Transverse colon (tissue), 4 donors: ENCODE results near the gene TOX2. TPM values are rescaled to one million over a fixed set of nuclear protein-coding genes. Genes with fewer than 3 reads are reported as not detected.
A peak's percentile ranks its signal among the peaks of the same experiment; 100 is the strongest.

Experiments used
- DNase-seq: peaks from one replicate; pipeline ENCODE4 v3.0.0-alpha.2; 2019
- H3K27ac ChIP-seq, 4 donors: fragments of 200-600 bp; sonication (generic); 2 replicates each; pipeline ENCODE4 v1.5.1; 2016 to 2018; ENCODE audit warnings: inconsistent platforms in 4 of 4
- H3K27me3 ChIP-seq: fragments of 200-600 bp; sonication (generic); 2 replicates; pipeline ENCODE4 v1.5.1; 2017; ENCODE audit warnings: inconsistent platforms
- H3K36me3 ChIP-seq, 4 donors: fragments of 200-600 bp; sonication (generic); 2 replicates each; pipeline ENCODE4 v1.5.1; 2017 to 2019; ENCODE audit warnings: inconsistent platforms in 4 of 4
- H3K4me1 ChIP-seq, 4 donors: fragments of 200-600 bp; sonication (generic); 2 replicates each; pipeline ENCODE4 v1.5.1; 2017 to 2020; ENCODE audit warnings: inconsistent platforms in 4 of 4
- H3K4me3 ChIP-seq, 4 donors: fragments of 200-600 bp; sonication (generic); 1 replicate in 1 of 4; 2 replicates in 3 of 4; pipeline versions ENCODE4 v1.5.1 to v1.6.1; 2017 to 2019; ENCODE audit warnings: inconsistent platforms in 4 of 4
- H3K9me3 ChIP-seq, 2 donors: fragments of 200-600 bp; sonication (generic); 2 replicates each; pipeline ENCODE4 v1.5.1; 2017 to 2019; ENCODE audit warnings: inconsistent platforms in 2 of 2
- CTCF ChIP-seq, 5 experiments: fragments of 200-600 bp in 3 of 5; fragments of 450-650 bp in 2 of 5; sonication (generic) in 3 of 5; IDR thresholded peaks; 1 replicate in 2 of 5; 2 replicates in 3 of 5; pipeline ENCODE4 v1.5.1; 2016 to 2017; ENCODE audit warnings: antibody characterized with exemption in 5 of 5, inconsistent platforms in 3 of 5, mild to moderate bottlenecking in 2 of 5, moderate library complexity in 1 of 5
- EP300 ChIP-seq: sonication (generic); formaldehyde crosslinking; IDR thresholded peaks from one replicate; pipeline ENCODE4 v1.6.1; 2017; ENCODE audit warnings: antibody characterized with exemption, low read depth
- POLR2A ChIP-seq: fragments of 450-650 bp; IDR thresholded peaks from one replicate; pipeline ENCODE4 v1.6.1; 2016; ENCODE audit warnings: antibody characterized with exemption, mild to moderate bottlenecking, moderate library complexity
- POLR2AphosphoS5 ChIP-seq, 3 donors: sonication (generic); formaldehyde crosslinking; IDR thresholded peaks; one replicate each; pipeline ENCODE4 v1.6.1; 2016; ENCODE audit warnings: antibody characterized with exemption in 3 of 3
- WGBS, 2 donors: methylation state at CpG; one replicate each; pipeline ENCODE4 v1.1.5; 2018; ENCODE audit warnings: low coverage in 1 of 2; 5-methylcytosine and 5-hydroxymethylcytosine counted together
- in situ Hi-C, 4 donors: fragments of 200-750 bp; cut with MboI; loops; one replicate each; pipeline versions ENCODE4 v1.15.0 to v1.15.1; 2017; ENCODE audit warnings: low sequenced_read_pairs in 3 of 4, low pct_ligation_motif_present in 1 of 4, low pct_unique_long_range_greater_than_20kb in 1 of 4
- intact Hi-C: fragments of 100-400 bp; cut with DNase I; formaldehyde crosslinking; loops from one replicate; pipeline ENCODE4 v1.15.1; 2023; ENCODE audit warnings: low total_unique reads
- total RNA-seq, 4 donors: library from RNA; depleted of rRNA; stranded (reverse); fragments of >200 nt; gene quantifications; one replicate each; pipeline ENCODE4 v1.1.0, GENCODE V29; 2016

TOX2 gene
- total RNA-seq, 4 donors from 2014 or later, result 1.5 to 15.7 (median 6.8) TPM

- TF ChIP-seq EP300 (no peak), POLR2AphosphoS5 (IDR thresholded peaks at IDR 0.05) (no peak), CTCF (IDR thresholded peaks at IDR 0.05) (no peak), POLR2A (no peak)
- Histone ChIP-seq H3K4me3 (no peak overlapping the region), H3K36me3 (no peaks in the 10 kb centered on the region), H3K27ac (no peak overlapping the region), H3K27me3 (no peaks in the 10 kb centered on the region), H3K4me1 (peaks cover 0 to 7% (median 3%) of the 10 kb centered on the region in 4 donors), H3K9me3 (no peaks in the 10 kb centered on the region)
- in situ Hi-C loops (no loop called here), intact Hi-C loops (no loop called here)
- no peak for DNase-seq
- 91 to 96% methylated on average over 6 of the region's 6 CpGs for WGBS, 2 donors
Measured at GRCh38 chr20:43949248-43949647, 34.6 kb downstream of the TOX2 start.

GRCh38 chr20:43949741-43950618, 35.3 kb downstream of the TOX2 start:
- in situ Hi-C loops, result no loop called here
- TF ChIP-seq POLR2A (no peak), EP300 (no peak), POLR2AphosphoS5 (IDR thresholded peaks at IDR 0.05) (no peak), CTCF (IDR thresholded peaks at IDR 0.05) (no peak)
- peak; percentile 59 for DNase-seq

GRCh38 chr20:43953919-43954592, 39.4 kb downstream of the TOX2 start:
- H3K36me3 ChIP-seq, result no peaks in the 10 kb centered on the region
- 81% methylated on average over 8 of the region's 8 CpGs; no CpG with 5 or more reads in 1 of the 2 donors for WGBS, 2 donors

More at GRCh38 chr20:43949741-43950618, 35.3 kb downstream of the TOX2 start:
- peaks cover under 1 to 9% (median 6%) of the 10 kb centered on the region in 4 donors for H3K4me1 ChIP-seq
- H3K4me3 ChIP-seq, result no peak overlapping the region
- no peaks in the 10 kb centered on the region for H3K36me3 ChIP-seq
- WGBS, 2 donors, result 78 to 93% methylated on average over 3 to 18 of the region's 18 CpGs
- intact Hi-C loops, result no loop called here
- no peaks in the 10 kb centered on the region for H3K9me3 ChIP-seq
- H3K27ac ChIP-seq, result no peak overlapping the region
- H3K27me3 ChIP-seq, result no peaks in the 10 kb centered on the region

More at GRCh38 chr20:43953919-43954592, 39.4 kb downstream of the TOX2 start:
- no peak overlapping the region for H3K27ac ChIP-seq
- H3K9me3 ChIP-seq, result no peaks in the 10 kb centered on the region
- intact Hi-C loops, result no loop called here
- DNase-seq, result no peak
- no peaks in the 10 kb centered on the region for H3K27me3 ChIP-seq
- TF ChIP-seq EP300, result no peak
- TF ChIP-seq POLR2AphosphoS5 (IDR thresholded peaks at IDR 0.05), result no peak
- TF ChIP-seq POLR2A, result no peak
- TF ChIP-seq CTCF (IDR thresholded peaks at IDR 0.05), result no peak
- no peak overlapping the region for H3K4me3 ChIP-seq
- peaks cover 11 to 29% (median 23%) of the 10 kb centered on the region in 4 donors for H3K4me1 ChIP-seq
- in situ Hi-C loops, result no loop called here
